HepG2 (cell line): ENCODE results near the gene ZNF415. TPM values are rescaled to one million over a fixed set of nuclear protein-coding genes. Genes with fewer than 3 reads are reported as not detected.

Experiments used
- ATAC-seq: fragments of 200-7000 bp; cut with Tn5 transposase; 3 replicates; pipeline ENCODE4 v1.9.1; 2020; ENCODE audit warnings: mild to moderate bottlenecking, moderate library complexity
- BruUV-seq: library from RNA; stranded (reverse); fragments of 400-500 nt; replicated peaks from 2 replicates; lab custom pipeline; 2021; lab: Mats Ljungman, UMichigan
- CTCF ChIA-PET: fragments of 300-600 bp; formaldehyde crosslinking; extraction: SDS; loops from one replicate; lab custom pipeline; 2021; ENCODE audit warnings: low total read pairs, inconsistent platforms, low intra/inter-chr PET ratio; lab: Yijun Ruan, JAX
- POLR2A ChIA-PET: fragments of 350-600 bp; sonication (Branson Sonifier 250); formaldehyde crosslinking; loops from one replicate; lab custom pipeline; 2020; ENCODE audit warnings: antibody characterized with exemption, inconsistent platforms; lab: Yijun Ruan, JAX
- DNase-seq: peaks from one replicate; pipeline ENCODE4 v3.0.0-alpha.2; 2015; ENCODE audit warnings: low spot score
- FAIRE-seq: peaks from 3 replicates; lab custom pipeline; 2011; peaks lifted over from hg19 to GRCh38; lab: Jason Lieb, UNC
- H2AFZ ChIP-seq: one replicate; pipeline ENCODE4 v1.6.1; 2011; ENCODE audit warnings: low read length, inconsistent platforms
- H3K27ac ChIP-seq: fragments of 300-600 bp; 3 replicates; pipeline ENCODE4 v1.8.0; 2011; ENCODE audit warnings: mixed run types, mild to moderate bottlenecking, mixed read lengths, low read length, inconsistent platforms; ENCODE audit not compliant: insufficient read depth; ENCODE audit errors: extremely low read length
- H3K27me3 ChIP-seq, 2 experiments: fragments of 200-600 bp in 1 of 2; 2 replicates in 1 of 2; 3 replicates in 1 of 2; pipeline versions ENCODE4 v1.6.0 to v1.8.0; 2011; ENCODE audit warnings: low read length in 2 of 2, mild to moderate bottlenecking in 2 of 2, moderate library complexity in 2 of 2, inconsistent platforms in 1 of 2; ENCODE audit not compliant: insufficient read depth in 2 of 2, control insufficient read depth in 1 of 2
- H3K36me3 ChIP-seq, 2 experiments: fragments of 200-600 bp in 1 of 2; replicated peaks in 1 of 2; 2 replicates in 1 of 2; 3 replicates in 1 of 2; pipeline versions ENCODE4 v1.5.1 to v1.8.0; 2011; ENCODE audit warnings: low read length in 2 of 2, inconsistent platforms in 1 of 2; ENCODE audit not compliant: insufficient read depth in 2 of 2, control insufficient read depth in 1 of 2
- H3K4me1 ChIP-seq: 2 replicates; pipeline ENCODE4 v1.5.1; 2012; ENCODE audit warnings: low read length, inconsistent platforms; ENCODE audit not compliant: insufficient read depth
- H3K4me2 ChIP-seq: 2 replicates; pipeline ENCODE4 v1.6.0; 2011; ENCODE audit warnings: low read depth, low read length, inconsistent platforms
- H3K4me3 ChIP-seq, 3 experiments: fragments of 200-600 bp in 1 of 3; sonication (generic), shearing (Covaris generic) in 1 of 3; replicated peaks in 1 of 3; 2 replicates each; pipeline ENCODE4 v1.5.1; 2011 to 2016; ENCODE audit warnings: low read length in 3 of 3, inconsistent platforms in 2 of 3, low read depth in 2 of 3, mild to moderate bottlenecking in 2 of 3, control low read depth in 1 of 3, mixed read lengths in 1 of 3; ENCODE audit not compliant: insufficient read depth in 1 of 3
- H3K79me2 ChIP-seq: one replicate; pipeline ENCODE4 v1.6.1; 2011; ENCODE audit warnings: low read length, inconsistent platforms; ENCODE audit not compliant: insufficient read depth
- H3K9ac ChIP-seq: 2 replicates; pipeline ENCODE4 v1.6.0; 2011; ENCODE audit warnings: mild to moderate bottlenecking, low read depth, low read length, inconsistent platforms; ENCODE audit not compliant: insufficient read depth
- H3K9me3 ChIP-seq: 2 replicates; pipeline ENCODE4 v1.5.1; 2012; ENCODE audit warnings: mild to moderate bottlenecking, low read length
- H4K20me1 ChIP-seq: 2 replicates; pipeline ENCODE4 v1.6.0; 2011; ENCODE audit warnings: inconsistent platforms, mild to moderate bottlenecking, low read length, moderate library complexity; ENCODE audit not compliant: insufficient read depth
- ARNTL ChIP-seq: sonication (generic); formaldehyde crosslinking; IDR thresholded peaks from 2 replicates; pipeline ENCODE4 v1.4.0; 2020; ENCODE audit warnings: mild to moderate bottlenecking, missing genetic modification reagents
- CENPT ChIP-seq: sonication (generic); formaldehyde crosslinking; IDR thresholded peaks from 2 replicates; pipeline ENCODE4 v1.8.0; 2022; ENCODE audit warnings: low read depth, mild to moderate bottlenecking, moderate library complexity, missing genetic modification reagents
- EED ChIP-seq: sonication (generic); formaldehyde crosslinking; IDR thresholded peaks from 2 replicates; pipeline ENCODE4 v1.5.0; 2020; ENCODE audit warnings: mild to moderate bottlenecking, missing genetic modification reagents
- FOSL2 ChIP-seq: sonication (generic); formaldehyde crosslinking; IDR thresholded peaks from 2 replicates; pipeline ENCODE4 v1.4.0; 2020; ENCODE audit warnings: missing genetic modification reagents
- KLF15 ChIP-seq: sonication (generic); formaldehyde crosslinking; IDR thresholded peaks from 2 replicates; pipeline ENCODE4 v1.8.1; 2023; ENCODE audit warnings: borderline replicate concordance, mild to moderate bottlenecking, inconsistent platforms, missing genetic modification reagents, mixed read lengths
- MYNN ChIP-seq: sonication (generic); formaldehyde crosslinking; IDR thresholded peaks from 2 replicates; pipeline ENCODE4 v1.4.0; 2020; ENCODE audit warnings: mild to moderate bottlenecking, low read depth, missing genetic modification reagents
- RARG ChIP-seq: sonication (generic); formaldehyde crosslinking; IDR thresholded peaks from 2 replicates; pipeline ENCODE4 v1.4.0; 2020; ENCODE audit warnings: low read depth, mild to moderate bottlenecking, missing genetic modification reagents
- SYNCRIP ChIP-seq: fragments of 200-400 bp; formaldehyde crosslinking; IDR thresholded peaks from 2 replicates; pipeline ENCODE4 v1.6.1; 2018; ENCODE audit warnings: mild to moderate bottlenecking, low read depth, low read length; ENCODE audit not compliant: insufficient read depth
- XBP1 ChIP-seq: sonication (generic); formaldehyde crosslinking; IDR thresholded peaks from 2 replicates; pipeline ENCODE4 v1.5.0; 2020; ENCODE audit warnings: missing genetic modification reagents
- XRCC5 ChIP-seq: fragments of 200-400 bp; formaldehyde crosslinking; optimal IDR thresholded peaks from 2 replicates; pipeline ENCODE3; 2017; ENCODE audit warnings: mild to moderate bottlenecking, low read length
- ZBTB10 ChIP-seq: sonication (generic); formaldehyde crosslinking; IDR thresholded peaks from 2 replicates; pipeline ENCODE4 v1.4.0; 2020; ENCODE audit warnings: missing genetic modification reagents, borderline replicate concordance
- ZFP37 ChIP-seq: sonication (generic); formaldehyde crosslinking; IDR thresholded peaks from 2 replicates; pipeline ENCODE4 v1.4.0; 2020; ENCODE audit warnings: missing genetic modification reagents, borderline replicate concordance
- ZNF232 ChIP-seq: sonication (generic); formaldehyde crosslinking; IDR thresholded peaks from 2 replicates; pipeline ENCODE4 v1.4.0; 2020; ENCODE audit warnings: missing genetic modification reagents, borderline replicate concordance
- ZNF234 ChIP-seq: sonication (generic); formaldehyde crosslinking; conservative IDR thresholded peaks from 2 replicates; pipeline ENCODE4 v1.5.1; 2020; ENCODE audit warnings: mild to moderate bottlenecking, missing genetic modification reagents
- ZNF512B ChIP-seq: sonication (generic); formaldehyde crosslinking; IDR thresholded peaks from 2 replicates; pipeline ENCODE4 v1.5.1; 2020; ENCODE audit warnings: missing genetic modification reagents, mild to moderate bottlenecking, borderline replicate concordance
- ZNF567 ChIP-seq: sonication (generic); formaldehyde crosslinking; IDR thresholded peaks from 2 replicates; pipeline ENCODE4 v1.8.1; 2023; ENCODE audit warnings: mild to moderate bottlenecking, missing genetic modification reagents, borderline replicate concordance
- ZNF615 ChIP-seq: sonication (generic); formaldehyde crosslinking; IDR thresholded peaks from 2 replicates; pipeline ENCODE4 v1.5.0; 2020; ENCODE audit warnings: mild to moderate bottlenecking, missing genetic modification reagents, borderline replicate concordance
- WGBS: methylation state at CpG from one replicate; pipeline ENCODE4 v1.1.6; 2017; ENCODE audit warnings: low lambda C conversion rate; 5-methylcytosine and 5-hydroxymethylcytosine counted together
- in situ Hi-C: cut with HindIII; loops from 2 replicates; pipeline ENCODE4 v1.10.0; 2017; ENCODE audit warnings: low pct_unique_long_range_greater_than_20kb; ENCODE audit not compliant: extremely low pct_ligation_motif_present
- intact Hi-C: fragments of 100-400 bp; cut with micrococcal nuclease; formaldehyde crosslinking; loops from one replicate; pipeline ENCODE4 v1.10.0; 2022; ENCODE audit not compliant: unreplicated experiment
- polyA plus RNA-seq, 8 experiments: library from polyadenylated mRNA; depleted of rRNA in 3 of 8; stranded (reverse) in 7 of 8; unstranded in 1 of 8; fragments of >200 nt; fragmentation: Illumina TruSeq in 4 of 8; extraction: Trizol in 4 of 8; gene quantifications; 2 replicates each; pipeline versions ENCODE4 v1.2.1 to v1.2.3, GENCODE V29; 2011 to 2016; ENCODE audit warnings: low read depth in 4 of 8, missing spikeins in 1 of 8, mixed read lengths in 1 of 8; ENCODE audit not compliant: insufficient read depth in 1 of 8
- total RNA-seq, 5 experiments: library from RNA; depleted of rRNA; stranded (reverse); fragments of >200 nt; fragmentation: Illumina TruSeq; extraction: Trizol; gene quantifications; 2 replicates each; pipeline ENCODE4 v1.2.3, GENCODE V29; 2016; ENCODE audit warnings: low read depth in 1 of 5

Gene ZNF415
- total and polyA plus RNA-seq, 2 of the 13 experiments (the other 11 are each of a cell fraction or from before 2014, with no cell fraction given), result 0.15 to 0.17 TPM

- ChIA-PET CTCF (no interaction called here), POLR2A (no interaction called here)
- no peak overlapping the region for H3K9ac ChIP-seq
- in situ Hi-C loops (no loop called here), intact Hi-C loops (no loop called here)
- ATAC-seq (no peak), DNase-seq (no peak), FAIRE-seq (no peak)
- H4K20me1 ChIP-seq, result no peaks in the 10 kb centered on the region
- H3K36me3 ChIP-seq, result peaks cover 1 to 15% of the 10 kb centered on the region in 2 experiments; a peak in 3 of 5 replicates
- H2AFZ ChIP-seq, result no peak overlapping the region
- H3K4me1 ChIP-seq, result 0 out of 2 replicates have a peak, but pooled peaks cover 7% of the 10 kb centered on the region
- H3K4me3 ChIP-seq, result no peak overlapping the region
- WGBS, result 75% methylated on average over 17 of the region's 19 CpGs
- no peaks in the 10 kb centered on the region for H3K27me3 ChIP-seq
- TF ChIP-seq FOSL2 (no peak), ZFP37 (CRISPR knock-in tag) (no peak), ZBTB10 (CRISPR knock-in tag) (no peak), SYNCRIP (no peak), KLF15 (CRISPR knock-in tag) (no peak), ZNF234 (CRISPR knock-in tag) (no peak), RARG (CRISPR knock-in tag) (no peak), ARNTL (CRISPR knock-in tag) (no peak), CENPT (CRISPR knock-in tag) (no peak), XBP1 (CRISPR knock-in tag) (no peak), ZNF232 (no peak), ZNF615 (CRISPR knock-in tag) (no peak), XRCC5 (no peak), ZNF512B (CRISPR knock-in tag) (no peak), ZNF567 (no peak), EED (no peak), MYNN (CRISPR knock-in tag) (no peak)
- BruUV-seq, result no TSS peak
- no peak overlapping the region for H3K27ac ChIP-seq
- peaks cover 21% of the 10 kb centered on the region for H3K9me3 ChIP-seq
- no peaks in the 10 kb centered on the region for H3K79me2 ChIP-seq
- H3K4me2 ChIP-seq, result no peak overlapping the region
Observed at GRCh38 chr19:53091413-53092254, 41.1 kb downstream of the ZNF415 start.
